GM12801 (cell line): ENCODE results near the gene SETD5.

ENCODE experiments used
- CTCF ChIP-seq: IDR thresholded peaks from one replicate; pipeline ENCODE4 v1.5.1; 2011; ENCODE audit warnings: control low read depth; ENCODE audit not compliant: insufficient read length; ENCODE audit errors: extremely low read depth

Gene SETD5

GRCh38 chr3:9450991-9451390, 53.6 kb downstream of the SETD5 start:
- TF ChIP-seq CTCF, result no peak

- no peak for TF ChIP-seq CTCF
Measured at GRCh38 chr3:9452417-9452816, 55.0 kb downstream of the SETD5 start.

- no peak for TF ChIP-seq CTCF
Measured at GRCh38 chr3:9455596-9456131, 58.2 kb downstream of the SETD5 start.

- no peak for TF ChIP-seq CTCF
Measured at GRCh38 chr3:9467451-9467850, 70.0 kb downstream of the SETD5 start.

GRCh38 chr3:9468460-9468859, 71.0 kb downstream of the SETD5 start:
- no peak for TF ChIP-seq CTCF

GRCh38 chr3:9469986-9470385, 72.6 kb downstream of the SETD5 start:
- no peak for TF ChIP-seq CTCF

GRCh38 chr3:9473496-9474065, 76.2 kb downstream of the SETD5 start:
- TF ChIP-seq CTCF, result no peak
